ENCODE results near the gene TSSK2.

The TSSK2 gene

GRCh38 chr22:19122752-19123492, 8.2 kb upstream of the TSSK2 start:
- TF ChIP-seq EZH2 (IDR thresholded peaks at IDR 0.05; ENCODE audit: borderline replicate concordance, low read length) (no peak), CTCF (IDR thresholded peaks at IDR 0.05; ENCODE audit: low read length) (no peak)
- Histone ChIP-seq H3K27ac (ENCODE audit: low read depth, low read length, poor library complexity, severe bottlenecking) (no peak overlapping the region), H2AFZ (ENCODE audit: low read length) (no peak overlapping the region), H3K27me3 (ENCODE audit: insufficient read depth, low read length) (no peaks in the 10 kb centered on the region), H3K4me2 (ENCODE audit: low read length) (peak overlapping the region; percentile 81), H3K4me3 (ENCODE audit: low read depth, low read length, poor library complexity, severe bottlenecking) (peak overlapping the region; percentile 99), H3K4me1 (ENCODE audit: insufficient read depth, low read length, severe bottlenecking) (peaks cover 41% of the 10 kb centered on the region), H4K20me1 (ENCODE audit: insufficient read depth, low read length) (no peaks in the 10 kb centered on the region), H3K9me3 (ENCODE audit: low read length) (no peaks in the 10 kb centered on the region), H3F3A (ENCODE audit: insufficient read depth, low read length) (no peaks in the 10 kb centered on the region), H3K79me2 (ENCODE audit: insufficient read depth, low read length) (peaks cover 21% of the 10 kb centered on the region), H3K9me2 (ENCODE audit: low read depth, low read length) (no peaks in the 10 kb centered on the region), H3K36me3 (ENCODE audit: insufficient read depth, low read length) (no peaks in the 10 kb centered on the region), H3K9ac (ENCODE audit: low read length) (peak overlapping the region; percentile 53; the same call in 1 of the 2 replicates)

GRCh38 chr22:19123936-19124335, 7.2 kb upstream of the TSSK2 start:
- no peaks in the 10 kb centered on the region for H3K36me3 ChIP-seq (ENCODE audit: insufficient read depth, low read length)
- H3K9me3 ChIP-seq (ENCODE audit: low read length) = no peaks in the 10 kb centered on the region
- TF ChIP-seq CTCF (IDR thresholded peaks at IDR 0.05; ENCODE audit: low read length) = no peak
- no peaks in the 10 kb centered on the region for H3K27me3 ChIP-seq (ENCODE audit: insufficient read depth, low read length)
- H3K4me2 ChIP-seq (ENCODE audit: low read length) = no peak overlapping the region
- no peak overlapping the region for H3K4me3 ChIP-seq (ENCODE audit: low read depth, low read length, poor library complexity, severe bottlenecking)
- no peak overlapping the region for H3K27ac ChIP-seq (ENCODE audit: low read depth, low read length, poor library complexity, severe bottlenecking)
- H3F3A ChIP-seq (ENCODE audit: insufficient read depth, low read length) = no peaks in the 10 kb centered on the region
- no peaks in the 10 kb centered on the region for H4K20me1 ChIP-seq (ENCODE audit: insufficient read depth, low read length)
- no peak overlapping the region for H2AFZ ChIP-seq (ENCODE audit: low read length)
- H3K9ac ChIP-seq (ENCODE audit: low read length) = no peak overlapping the region
- H3K79me2 ChIP-seq (ENCODE audit: insufficient read depth, low read length) = peaks cover 20% of the 10 kb centered on the region
- no peaks in the 10 kb centered on the region for H3K9me2 ChIP-seq (ENCODE audit: low read depth, low read length)
- peaks cover 31% of the 10 kb centered on the region for H3K4me1 ChIP-seq (ENCODE audit: insufficient read depth, low read length, severe bottlenecking)

- H3K79me2 ChIP-seq (ENCODE audit: insufficient read depth, low read length) = peaks cover 20% of the 10 kb centered on the region
- peaks cover 27% of the 10 kb centered on the region for H3K4me1 ChIP-seq (ENCODE audit: insufficient read depth, low read length, severe bottlenecking)
- H3F3A ChIP-seq (ENCODE audit: insufficient read depth, low read length) = no peaks in the 10 kb centered on the region
- H3K4me2 ChIP-seq (ENCODE audit: low read length) = no peak overlapping the region
- H4K20me1 ChIP-seq (ENCODE audit: insufficient read depth, low read length) = no peaks in the 10 kb centered on the region
- H3K9ac ChIP-seq (ENCODE audit: low read length) = no peak overlapping the region
- no peaks in the 10 kb centered on the region for H3K27me3 ChIP-seq (ENCODE audit: insufficient read depth, low read length)
- no peaks in the 10 kb centered on the region for H3K36me3 ChIP-seq (ENCODE audit: insufficient read depth, low read length)
- H3K27ac ChIP-seq (ENCODE audit: low read depth, low read length, poor library complexity, severe bottlenecking) = no peak overlapping the region
- H3K4me3 ChIP-seq (ENCODE audit: low read depth, low read length, poor library complexity, severe bottlenecking) = no peak overlapping the region
- H3K9me3 ChIP-seq (ENCODE audit: low read length) = no peaks in the 10 kb centered on the region
- H2AFZ ChIP-seq (ENCODE audit: low read length) = no peak overlapping the region
- no peaks in the 10 kb centered on the region for H3K9me2 ChIP-seq (ENCODE audit: low read depth, low read length)
- TF ChIP-seq CTCF (IDR thresholded peaks at IDR 0.05; ENCODE audit: low read length) (no peak), EZH2 (IDR thresholded peaks at IDR 0.05; ENCODE audit: borderline replicate concordance, low read length) (no peak)
Observed at GRCh38 chr22:19124377-19124776, 6.7 kb upstream of the TSSK2 start.

Data from OCI-LY1 (cell line).